GDM1 (cell line): Measurements from ENCODE around the gene ATP13A2.
"Not testable (repeated sequence)": the region's sequence is repeated elsewhere in the genome, so short reads cannot be mapped to it uniquely, and the experiment has no call there.

Experiments used
- DNase-seq: peaks from one replicate; lab custom pipeline; 2025; lab: John Stamatoyannopoulos, UW

The ATP13A2 gene

DNA sequence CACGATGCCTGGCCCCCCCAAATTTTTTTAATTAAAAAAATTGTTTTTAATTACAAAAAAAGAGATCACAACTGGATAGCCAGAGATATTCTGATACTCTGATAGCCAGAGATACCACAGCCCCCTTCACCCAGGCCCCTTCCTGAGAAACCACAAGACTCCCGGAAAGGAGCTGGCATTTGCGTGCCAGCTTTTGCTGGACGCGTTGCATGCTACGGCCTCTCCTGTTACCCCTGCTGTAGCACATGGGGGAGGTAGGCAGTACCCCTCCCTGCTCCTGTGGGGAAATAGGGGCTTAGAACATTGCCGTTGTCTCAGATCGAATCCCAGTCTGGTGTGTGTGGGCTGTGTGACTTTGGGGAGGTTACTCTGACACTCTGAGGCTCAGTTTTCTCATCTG is 54.0 kb downstream of the ATP13A2 start:
- no peak for DNase-seq

DNA sequence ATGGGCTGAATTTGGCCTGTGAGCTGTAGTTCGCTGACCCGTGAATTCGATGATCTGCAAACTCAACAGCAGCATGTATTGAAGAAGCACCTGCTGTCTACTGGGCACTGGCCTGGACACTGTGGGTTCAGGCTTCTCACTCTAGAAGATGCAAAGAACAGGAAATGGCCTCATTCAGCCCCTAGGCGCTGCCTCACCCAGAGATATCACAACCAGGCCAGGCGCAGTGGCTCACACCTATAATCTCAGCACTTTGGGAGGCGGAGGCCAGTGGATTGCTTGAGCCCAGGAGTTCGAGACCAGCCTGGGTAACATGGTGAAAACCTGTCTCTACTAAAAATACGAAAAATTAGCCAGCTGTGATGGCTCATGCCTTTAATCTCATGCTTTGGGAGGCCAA is 55.0 kb downstream of the ATP13A2 start:
- DNase-seq: no peak

DNA sequence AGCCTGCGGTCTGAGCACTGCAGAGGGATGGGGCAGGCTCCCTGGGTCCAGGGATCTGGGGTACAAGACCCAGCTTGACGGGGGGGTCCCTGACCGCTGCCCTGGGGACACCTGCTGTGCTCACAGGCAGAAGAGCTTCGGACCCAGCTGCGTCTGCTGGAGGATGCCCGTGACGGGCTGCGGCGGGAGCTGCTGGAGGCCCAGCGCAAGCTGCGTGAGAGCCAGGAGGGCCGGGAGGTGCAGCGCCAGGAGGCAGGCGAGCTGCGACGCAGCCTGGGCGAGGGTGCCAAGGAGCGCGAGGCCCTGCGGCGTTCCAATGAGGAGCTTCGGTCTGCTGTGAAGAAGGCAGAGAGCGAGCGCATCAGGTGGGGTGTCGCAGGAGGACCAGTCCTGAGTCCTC is 56.5 kb downstream of the ATP13A2 start:
- DNase-seq: no peak

DNA sequence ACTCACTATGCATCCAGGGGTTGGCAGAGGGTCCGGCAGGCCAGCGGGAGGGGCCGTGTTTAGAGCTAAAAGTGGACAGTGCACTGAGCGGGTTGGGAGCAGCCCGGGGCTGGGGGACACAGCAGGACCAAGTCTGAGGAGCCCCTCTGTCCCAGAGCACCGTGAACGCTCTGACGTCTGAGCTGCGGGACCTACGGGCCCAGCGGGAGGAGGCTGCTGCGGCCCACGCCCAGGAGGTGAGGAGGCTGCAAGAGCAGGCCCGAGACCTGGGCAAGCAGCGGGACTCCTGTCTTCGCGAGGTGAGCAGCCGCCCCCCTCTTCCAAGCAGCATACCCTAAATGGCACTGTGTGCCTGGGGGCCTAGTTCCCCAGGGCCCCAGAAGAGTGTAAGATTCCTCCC is 57.1 kb downstream of the ATP13A2 start:
- DNase-seq: no peak

DNA sequence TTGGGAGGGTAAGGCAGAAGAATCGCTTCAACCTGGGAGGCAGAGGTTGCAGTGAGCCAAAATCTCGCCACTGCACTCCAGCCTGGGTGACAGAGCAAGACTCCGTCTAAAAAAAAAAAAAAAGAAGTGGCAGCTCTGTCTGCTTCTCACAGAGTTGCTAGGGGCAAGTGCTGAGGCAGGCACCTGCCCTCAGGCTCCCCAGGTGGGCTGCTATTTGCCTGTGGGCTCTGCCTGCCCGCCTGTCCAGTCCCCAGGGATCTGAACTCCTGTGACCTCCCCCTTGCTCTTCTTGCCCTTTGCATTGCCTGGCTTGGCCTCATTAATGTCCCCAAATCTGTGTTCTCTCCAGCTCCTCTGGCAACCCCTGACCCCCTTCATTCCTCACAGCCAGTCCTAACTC is 59.4 kb downstream of the ATP13A2 start:
- not testable (repeated sequence) for DNase-seq

DNA sequence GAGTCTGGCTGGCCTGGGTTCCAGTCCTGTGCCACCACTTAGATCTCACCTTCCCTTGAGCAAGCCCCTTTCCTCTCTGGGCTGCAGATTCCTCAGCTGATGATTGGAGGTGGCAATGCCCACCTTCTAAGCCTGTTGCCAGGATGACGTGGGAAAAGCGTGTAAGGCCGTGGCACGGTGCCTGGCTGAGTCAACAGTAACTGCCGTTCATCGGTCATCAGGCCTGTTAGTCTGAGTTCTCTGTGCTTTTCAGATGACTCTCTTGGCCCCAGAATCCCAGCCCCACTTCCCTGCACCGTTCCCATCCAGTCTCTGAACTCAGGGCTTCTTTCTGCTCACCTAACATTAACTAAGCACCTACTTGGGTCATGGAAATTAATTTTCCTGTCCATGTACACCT is 62.7 kb downstream of the ATP13A2 start:
- DNase-seq: not testable (repeated sequence)

DNA sequence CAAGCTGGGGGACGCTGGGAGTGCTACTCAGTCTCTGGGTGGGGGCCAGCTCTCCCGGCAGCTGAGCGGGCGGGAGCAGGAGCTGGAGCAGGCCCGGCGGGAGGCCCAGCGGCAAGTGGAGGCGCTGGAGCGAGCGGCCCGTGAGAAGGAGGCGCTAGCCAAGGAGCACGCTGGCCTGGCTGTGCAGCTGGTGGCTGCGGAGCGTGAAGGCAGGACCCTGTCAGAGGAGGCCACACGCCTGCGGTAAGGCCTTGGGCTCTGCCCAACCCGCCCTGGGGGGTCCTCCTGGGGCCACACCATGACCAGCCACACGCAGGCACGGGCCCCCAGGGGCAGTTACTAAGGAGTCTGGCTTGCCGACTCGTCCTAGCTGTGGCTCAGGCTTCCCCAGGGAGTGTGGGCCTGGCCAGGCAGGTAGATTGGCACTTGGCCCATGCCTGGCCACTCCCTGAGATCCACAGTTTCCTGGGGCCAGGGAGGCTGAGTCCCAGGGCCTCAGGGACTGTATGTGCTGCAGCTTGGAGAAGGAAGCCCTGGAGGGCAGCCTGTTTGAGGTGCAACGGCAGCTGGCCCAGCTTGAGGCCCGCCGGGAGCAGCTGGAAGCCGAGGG is 63.3 kb downstream of the ATP13A2 start:
- DNase-seq: not testable (repeated sequence)

DNA sequence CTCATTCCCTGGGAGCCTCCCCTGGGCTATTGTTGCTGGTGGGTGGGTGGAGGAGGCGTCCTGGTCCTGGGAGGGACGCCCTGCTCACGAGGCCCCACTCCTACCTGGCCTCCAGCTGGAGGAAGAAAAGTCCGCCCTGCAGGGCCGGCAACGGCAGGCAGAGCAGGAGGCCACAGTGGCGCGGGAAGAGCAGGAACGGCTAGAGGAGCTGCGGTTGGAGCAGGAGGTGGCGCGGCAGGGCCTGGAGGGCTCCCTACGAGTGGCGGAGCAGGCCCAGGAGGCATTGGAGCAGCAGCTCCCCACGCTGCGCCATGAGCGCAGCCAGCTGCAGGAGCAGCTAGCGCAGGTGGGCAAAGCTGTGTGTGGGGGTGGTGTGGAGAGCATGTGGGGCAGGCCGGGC is 65.1 kb downstream of the ATP13A2 start:
- DNase-seq: no peak

DNA sequence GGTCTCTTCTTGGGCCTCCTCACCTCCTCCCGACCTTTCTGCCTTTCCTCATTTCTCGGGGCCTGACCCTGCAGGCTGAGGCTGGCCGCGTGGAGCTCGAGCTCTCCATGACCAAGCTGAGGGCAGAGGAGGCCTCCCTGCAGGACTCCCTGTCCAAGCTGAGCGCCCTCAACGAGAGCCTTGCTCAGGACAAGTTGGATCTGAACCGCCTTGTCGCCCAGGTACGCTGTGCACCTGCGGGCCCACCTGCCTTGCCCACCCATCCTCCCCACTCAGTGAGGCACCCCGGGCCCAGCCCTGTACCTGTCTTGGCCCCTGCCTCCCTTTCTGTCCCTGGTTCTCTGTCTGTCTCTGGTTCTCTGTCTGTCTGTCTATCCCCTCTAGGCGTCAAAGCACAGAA is 65.5 kb downstream of the ATP13A2 start:
- not testable (repeated sequence) for DNase-seq

DNA sequence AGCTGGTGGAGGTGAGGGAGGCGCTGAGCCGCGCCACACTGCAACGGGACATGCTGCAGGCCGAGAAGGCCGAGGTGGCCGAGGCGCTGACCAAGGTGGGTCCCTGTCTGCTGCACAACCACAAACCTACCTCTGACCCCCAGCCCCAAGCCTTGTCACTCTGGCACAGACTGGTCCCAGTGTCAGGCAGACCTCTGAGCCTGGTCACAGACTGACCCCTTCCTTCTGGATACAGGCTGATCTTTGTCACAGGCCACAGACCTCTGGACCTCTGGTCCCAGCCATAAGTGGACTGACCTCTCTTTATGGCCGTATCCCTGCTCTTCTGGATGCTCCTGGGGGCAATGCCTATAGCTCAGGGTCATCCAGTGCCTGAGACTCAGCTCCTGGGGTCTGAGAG is 66.2 kb downstream of the ATP13A2 start:
- not testable (repeated sequence) for DNase-seq

DNA sequence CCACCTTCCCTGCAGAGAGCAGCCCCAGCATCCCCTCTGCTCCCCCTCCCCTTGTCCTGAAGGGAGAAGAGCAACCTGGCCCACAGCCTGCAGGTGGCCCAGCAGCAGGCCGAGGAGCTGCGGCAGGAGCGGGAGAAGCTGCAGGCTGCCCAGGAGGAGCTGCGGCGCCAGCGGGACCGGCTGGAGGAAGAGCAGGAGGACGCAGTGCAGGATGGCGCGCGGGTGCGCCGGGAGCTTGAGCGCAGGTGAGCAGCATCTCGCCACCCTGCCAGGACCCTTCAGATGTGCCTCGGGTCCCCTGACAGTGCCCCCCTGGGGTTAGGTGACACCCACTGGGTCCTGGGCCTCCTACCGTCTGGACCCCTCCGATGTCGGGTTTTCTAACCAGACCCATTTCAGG is 67.7 kb downstream of the ATP13A2 start:
- no peak for DNase-seq

DNA sequence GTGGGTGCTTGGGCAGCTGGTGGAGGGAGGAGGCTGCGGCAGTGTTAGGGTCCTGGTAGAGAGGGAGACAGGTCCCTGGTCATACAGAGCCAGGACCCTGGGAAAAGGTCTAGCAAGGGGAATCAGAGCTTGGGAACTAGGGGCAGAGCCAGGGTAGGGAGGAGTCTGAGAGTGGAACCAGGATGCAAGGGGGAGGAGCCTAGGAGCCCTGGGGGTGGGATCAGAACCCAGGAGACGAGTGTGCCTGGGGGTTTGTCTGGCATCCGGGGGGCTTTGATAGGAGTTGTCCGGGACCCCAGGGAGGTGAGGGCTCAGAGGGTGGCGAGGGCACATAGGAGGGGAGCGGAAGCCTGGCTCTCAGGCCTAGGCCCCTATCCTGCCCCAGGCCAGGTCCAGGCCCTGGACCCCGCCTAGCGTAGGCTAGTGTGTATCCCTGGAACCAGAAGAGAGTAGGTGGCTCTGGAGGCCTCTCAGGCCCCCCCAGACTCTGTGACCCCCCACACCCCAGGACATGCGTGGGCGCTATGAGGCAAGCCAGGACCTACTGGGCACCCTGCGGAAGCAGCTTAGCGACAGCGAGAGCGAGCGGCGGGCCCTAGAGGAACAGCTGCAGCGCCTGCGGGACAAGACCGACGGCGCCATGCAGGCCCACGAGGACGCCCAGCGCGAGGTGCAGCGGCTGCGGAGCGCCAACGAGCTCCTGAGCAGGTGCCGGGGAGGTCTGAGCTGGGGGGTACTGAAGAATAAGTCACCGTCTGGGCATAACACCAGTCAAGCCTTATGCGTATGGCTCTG is 72.1 kb downstream of the ATP13A2 start:
- DNase-seq: not testable (repeated sequence)

DNA sequence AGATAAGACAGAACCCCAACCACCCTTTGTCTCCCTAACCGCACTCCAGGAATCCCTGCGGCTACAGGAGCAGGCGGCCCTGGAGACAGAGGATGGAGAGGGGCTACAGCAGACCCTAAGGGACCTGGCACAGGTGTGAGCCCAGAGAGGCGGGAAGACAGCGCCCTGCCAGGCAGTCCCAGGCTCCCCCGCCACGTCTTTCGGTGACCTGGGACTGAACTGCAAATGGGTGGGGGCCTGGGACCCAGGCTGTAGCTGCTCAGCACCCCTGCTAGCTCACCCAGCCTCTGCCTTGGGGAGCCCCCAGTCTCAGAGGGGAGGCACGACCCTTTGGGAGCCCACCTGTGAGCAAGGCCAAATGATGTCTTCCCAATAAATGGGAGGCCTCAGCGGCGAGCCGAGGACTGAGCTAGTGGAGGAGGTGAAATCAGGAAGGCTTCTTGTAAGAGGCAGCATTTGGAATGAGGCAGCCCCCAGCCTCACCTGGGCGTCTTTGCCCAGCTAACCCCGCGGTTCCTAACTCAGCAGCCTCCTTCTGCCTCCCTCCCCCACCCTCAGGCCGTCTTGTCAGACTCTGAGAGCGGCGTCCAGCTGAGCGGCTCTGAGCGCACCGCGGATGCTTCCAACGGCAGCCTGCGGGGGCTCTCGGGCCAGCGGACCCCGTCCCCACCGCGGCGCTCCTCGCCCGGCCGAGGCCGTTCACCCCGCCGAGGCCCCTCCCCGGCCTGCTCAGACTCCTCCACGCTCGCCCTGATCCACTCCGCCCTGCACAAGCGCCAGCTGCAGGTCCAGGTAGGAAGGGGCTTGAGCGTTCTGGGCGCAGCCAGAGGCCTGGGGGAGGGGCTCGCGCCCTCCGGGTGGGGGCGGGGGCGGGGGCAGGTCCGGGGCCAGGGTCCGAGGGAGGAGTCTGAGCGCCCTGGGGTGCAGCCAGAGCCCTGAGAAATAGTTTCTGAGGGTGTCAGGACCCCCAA is 73.1 kb downstream of the ATP13A2 start:
- no peak for DNase-seq

DNA sequence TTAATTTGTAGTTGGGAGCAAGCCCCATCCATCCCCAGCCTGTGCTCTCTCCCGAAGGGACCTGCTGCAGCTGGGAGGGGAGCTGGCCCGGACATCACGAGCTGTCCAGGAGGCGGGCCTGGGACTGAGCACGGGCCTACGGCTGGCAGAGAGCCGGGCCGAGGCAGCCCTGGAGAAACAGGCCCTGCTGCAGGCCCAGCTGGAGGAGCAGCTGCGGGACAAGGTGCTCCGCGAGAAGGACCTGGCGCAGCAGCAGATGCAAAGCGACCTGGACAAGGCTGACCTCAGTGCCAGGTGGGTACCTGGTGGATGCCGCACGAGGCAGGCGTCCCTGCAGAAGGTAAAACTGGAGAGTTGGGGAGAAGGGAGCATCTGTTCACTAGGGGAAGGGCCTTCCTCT is 75.1 kb downstream of the ATP13A2 start:
- DNase-seq: not testable (repeated sequence)
